KBM-7 (cell line): ENCODE results near the gene MAP4K2.

Experiments
- DNase-seq: peaks from one replicate; pipeline ENCODE4 v3.0.0-alpha.2; 2015
- in situ Hi-C: fragments of 300-500 bp; cut with MboI; formaldehyde crosslinking; loops from 2 replicates; pipeline ENCODE4 v1.14.3; 2020; ENCODE audit warnings: low sequenced_read_pairs, low pct_unique_long_range_greater_than_20kb, mixed read lengths

MAP4K2 gene

DNA sequence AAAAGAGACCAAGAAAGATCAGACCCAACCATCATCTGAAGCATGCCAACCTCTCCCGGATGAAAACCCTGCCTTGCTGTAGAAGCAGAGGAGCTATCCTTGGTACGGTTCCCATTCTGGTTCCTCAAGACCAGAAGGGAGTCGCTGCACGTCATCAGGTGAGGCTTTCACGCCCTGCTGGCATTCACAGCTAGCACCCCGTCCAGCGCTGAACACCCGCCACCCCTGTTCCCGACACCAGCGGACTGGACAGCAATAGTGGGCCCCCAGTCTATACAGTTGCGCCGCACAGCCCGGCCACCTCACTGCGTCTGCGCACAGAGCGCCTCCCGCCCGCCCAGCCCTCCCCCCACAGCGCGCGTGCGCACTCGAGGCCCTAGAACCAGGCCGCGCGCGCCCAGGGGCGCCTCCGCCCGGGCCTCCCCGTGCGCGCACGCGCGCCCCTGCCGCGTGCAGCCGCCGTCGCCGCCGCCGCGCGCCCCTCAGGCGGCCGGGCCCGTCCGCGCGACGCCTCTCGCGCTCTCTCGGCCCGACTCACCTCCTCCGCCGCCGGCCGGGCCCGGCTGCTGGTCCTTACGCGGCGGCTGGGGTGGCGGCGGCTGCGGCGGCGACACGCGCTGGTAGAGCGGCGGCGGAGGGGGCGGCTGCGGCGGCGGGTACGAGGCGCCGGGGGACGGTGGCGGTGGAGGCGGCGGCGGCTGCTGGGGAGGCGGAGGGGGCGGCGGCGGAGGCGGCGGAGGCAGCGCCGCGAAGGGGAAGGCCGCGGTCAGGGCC is 25.4 kb downstream of the MAP4K2 start:
- peak; percentile 70 for DNase-seq
- in situ Hi-C loops: no loop called here

DNA sequence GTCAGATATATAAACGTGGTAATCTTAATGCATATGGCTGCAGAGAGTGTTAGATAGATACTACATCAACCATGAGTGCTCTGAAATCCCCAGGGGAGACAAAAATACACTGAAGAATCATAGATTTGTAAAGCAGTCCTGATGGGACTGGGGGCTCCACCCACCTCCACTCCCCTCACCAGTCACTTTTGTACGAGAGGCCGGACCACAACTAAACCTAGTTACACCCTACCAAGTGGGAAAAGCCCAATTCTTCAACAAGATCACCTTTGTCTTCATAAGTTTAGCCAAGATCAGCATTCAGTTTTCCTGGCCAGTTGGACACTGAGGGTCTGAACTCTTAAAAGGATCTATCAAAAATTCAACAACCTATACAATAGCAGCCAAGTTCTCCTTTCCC is 26.1 kb downstream of the MAP4K2 start:
- in situ Hi-C loops: no loop called here
- DNase-seq: no peak

DNA sequence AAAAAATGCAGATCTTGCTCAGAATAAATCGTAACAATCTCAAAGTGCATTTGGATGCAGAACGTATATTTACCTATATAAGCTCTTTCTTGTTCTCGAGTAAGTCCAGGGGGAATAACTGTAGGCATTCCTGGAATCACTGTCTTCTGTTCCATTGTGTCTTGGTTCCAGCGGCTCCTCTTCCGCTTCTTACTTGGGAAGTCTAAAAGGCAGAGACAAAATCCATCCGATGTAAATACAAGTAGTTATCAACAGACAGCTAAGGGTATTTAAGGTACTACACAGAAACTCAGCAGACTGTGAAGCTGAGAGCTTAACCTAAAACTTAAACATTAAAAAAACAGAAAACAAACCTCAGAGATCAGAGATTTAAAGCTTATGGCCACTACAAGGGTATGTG is 26.6 kb downstream of the MAP4K2 start:
- in situ Hi-C loops: no loop called here

DNA sequence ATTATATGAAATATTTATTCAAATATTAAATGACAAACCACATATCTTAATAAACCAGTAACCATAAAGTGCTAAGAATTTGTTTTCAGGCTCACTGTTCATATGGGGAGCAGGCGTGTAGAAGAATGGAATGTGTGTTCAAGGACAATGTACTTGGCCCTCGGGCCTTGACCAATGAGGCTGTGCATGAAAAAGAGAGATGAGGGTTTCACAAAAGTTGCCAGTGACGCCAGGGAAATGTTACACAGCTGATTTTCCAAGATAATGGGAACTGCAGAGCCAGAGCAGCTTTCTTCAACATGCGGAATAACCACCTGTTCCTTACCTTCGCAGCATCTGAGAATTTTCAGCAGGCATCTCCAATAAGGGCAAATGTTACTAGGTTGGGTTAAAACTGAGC is 28.9 kb downstream of the MAP4K2 start:
- no peak for DNase-seq
- in situ Hi-C loops: no loop called here

More for the DNA sequence above, 26.6 kb downstream of the MAP4K2 start:
- no peak for DNase-seq

GRCh38 chr11:64772303-64773018 is 30.6 kb downstream of the MAP4K2 start:
- DNase-seq: peak; percentile 30
- in situ Hi-C loops: no loop called here

DNA sequence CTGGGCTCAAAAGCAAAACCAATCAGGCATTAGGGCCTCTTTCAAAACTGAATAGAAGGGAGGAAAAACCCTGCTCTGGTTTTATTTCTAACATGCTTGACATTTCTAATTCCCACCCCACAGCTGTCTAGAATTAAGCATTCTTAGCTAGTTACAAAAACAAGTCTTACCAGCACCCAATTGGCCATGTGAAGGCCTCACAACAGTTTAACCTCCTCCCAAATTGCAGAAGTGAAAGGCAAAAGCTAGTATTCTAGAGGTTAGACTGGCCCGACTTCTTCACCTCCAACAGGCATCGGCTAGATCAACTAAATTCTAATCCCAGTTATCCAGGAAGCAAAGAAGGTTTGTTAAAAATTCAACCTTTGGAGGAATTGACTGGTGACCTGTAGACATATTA is 31.2 kb downstream of the MAP4K2 start:
- in situ Hi-C loops: no loop called here
- DNase-seq: no peak

DNA sequence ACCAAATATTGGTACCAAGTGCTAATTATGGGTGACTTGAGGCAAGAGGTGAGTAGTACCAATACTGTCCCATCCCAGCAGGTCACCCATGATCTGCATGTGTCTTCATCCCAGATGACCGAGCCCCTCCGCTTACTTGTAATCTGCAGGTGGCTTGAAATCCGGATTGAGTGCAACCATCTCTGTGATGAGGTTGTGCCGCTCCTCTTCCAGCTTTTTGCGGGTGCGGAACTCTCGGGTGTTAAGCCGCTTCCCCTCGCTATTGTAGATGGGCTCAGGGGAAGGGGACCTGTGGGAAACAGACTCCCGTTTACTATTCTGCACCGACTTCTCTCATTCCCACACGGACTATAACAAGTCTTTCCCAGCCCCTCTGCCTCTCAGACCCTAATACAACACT is 32.9 kb downstream of the MAP4K2 start:
- no peak for DNase-seq
- in situ Hi-C loops: no loop called here

GRCh38 chr11:64769283-64769682 is 33.7 kb downstream of the MAP4K2 start:
- in situ Hi-C loops: no loop called here
- DNase-seq: no peak

GRCh38 chr11:64768300-64768694 is 34.7 kb downstream of the MAP4K2 start:
- no peak for DNase-seq
- in situ Hi-C loops: no loop called here

DNA sequence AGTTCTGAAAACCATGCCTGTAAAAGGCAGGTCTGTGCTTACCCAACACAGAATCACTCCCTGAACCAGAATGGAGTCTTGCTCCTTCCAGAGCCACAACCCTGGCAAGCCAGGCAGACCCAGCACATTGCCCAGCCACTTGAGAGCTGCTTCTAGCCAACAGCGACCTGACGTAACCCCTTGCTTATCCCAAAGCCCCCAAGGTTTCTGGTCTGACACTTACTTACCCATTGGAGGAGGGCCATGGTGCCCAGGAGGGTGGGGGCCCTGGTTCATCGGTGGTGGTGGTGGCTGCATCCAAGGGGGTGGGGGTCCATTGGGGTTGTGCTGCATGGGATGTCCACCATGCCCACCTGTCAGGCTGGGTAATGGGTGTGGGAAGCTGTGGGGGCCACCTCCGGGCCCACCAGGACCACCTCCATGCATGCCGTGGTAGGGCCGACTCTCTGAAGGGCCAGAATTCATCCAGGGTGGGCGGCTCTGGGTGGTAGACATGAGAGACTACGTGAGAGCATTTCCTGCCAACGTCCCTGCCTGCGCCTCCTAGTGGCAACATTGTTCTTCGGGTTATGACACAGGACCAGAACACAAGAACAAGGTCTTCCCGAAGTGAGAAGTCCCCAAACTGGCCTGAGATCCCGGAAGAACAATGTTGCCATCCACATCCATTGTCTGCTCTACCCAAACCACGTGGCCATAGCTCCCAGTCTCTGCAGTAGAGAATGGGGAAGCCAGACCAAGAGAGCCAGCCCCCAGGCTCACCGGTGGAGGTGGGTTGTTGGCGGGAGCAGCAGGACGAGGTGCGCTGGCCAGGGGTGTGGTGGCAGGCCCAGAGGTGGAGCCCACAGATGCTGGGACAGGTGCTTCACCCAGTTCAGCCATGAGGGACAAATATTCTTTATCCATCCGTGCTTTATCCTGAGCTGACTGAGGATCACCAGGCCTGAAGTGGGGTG is 35.4 kb downstream of the MAP4K2 start:
- in situ Hi-C loops: no loop called here
- peak; percentile 66 for DNase-seq

DNA sequence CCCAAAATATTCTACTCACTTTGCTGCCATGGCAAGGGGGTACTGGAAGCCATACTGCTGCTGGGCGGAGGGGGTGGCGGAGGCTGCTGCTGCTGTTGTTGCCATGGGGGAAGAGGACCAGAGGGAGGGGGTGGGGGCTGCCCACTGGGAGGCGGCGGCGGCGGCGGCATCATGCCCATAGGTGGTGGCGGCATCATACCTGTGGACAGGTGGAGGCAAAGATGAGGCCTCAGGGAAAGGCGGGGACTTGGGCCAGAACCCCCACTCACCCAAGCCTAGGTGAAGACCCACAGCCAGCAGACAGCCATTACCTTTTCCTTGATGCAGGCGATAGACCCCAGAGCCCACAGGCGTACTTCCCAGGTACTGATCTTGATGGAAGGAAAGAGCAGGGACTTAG is 36.1 kb downstream of the MAP4K2 start:
- DNase-seq: no peak
- in situ Hi-C loops: no loop called here

- in situ Hi-C loops: no loop called here
Measured at GRCh38 chr11:64765851-64766665, 37.0 kb downstream of the MAP4K2 start.

DNA sequence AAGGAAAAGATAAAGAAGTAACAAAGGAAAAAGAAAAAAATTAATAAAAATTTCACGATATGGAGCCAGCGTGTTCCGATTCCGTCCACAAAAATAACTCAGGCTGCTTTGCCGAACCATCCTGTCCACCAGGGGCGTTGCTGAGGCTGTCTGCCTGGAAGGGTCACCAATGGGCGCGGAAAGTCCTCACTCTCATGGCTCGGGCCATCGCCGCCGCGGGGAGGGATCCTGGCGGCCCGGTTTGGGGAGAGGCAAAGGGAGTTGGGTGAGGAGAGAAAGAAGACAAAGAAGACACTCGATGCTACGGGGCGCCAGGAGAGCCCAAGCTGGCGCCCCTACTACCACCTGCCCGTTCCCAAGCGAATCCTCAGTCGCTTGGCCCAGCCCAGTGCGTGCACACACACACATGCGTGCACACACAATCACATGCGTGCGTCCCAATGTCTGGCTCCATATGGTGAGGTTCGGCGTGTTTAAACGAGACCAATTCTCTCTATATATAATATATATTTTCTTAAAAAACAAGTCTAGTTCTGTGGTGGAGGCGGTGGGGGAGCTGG is 37.6 kb downstream of the MAP4K2 start:
- in situ Hi-C loops: no loop called here
- DNase-seq: no peak

More at GRCh38 chr11:64765851-64766665, 37.0 kb downstream of the MAP4K2 start:
- DNase-seq: no peak

DNA sequence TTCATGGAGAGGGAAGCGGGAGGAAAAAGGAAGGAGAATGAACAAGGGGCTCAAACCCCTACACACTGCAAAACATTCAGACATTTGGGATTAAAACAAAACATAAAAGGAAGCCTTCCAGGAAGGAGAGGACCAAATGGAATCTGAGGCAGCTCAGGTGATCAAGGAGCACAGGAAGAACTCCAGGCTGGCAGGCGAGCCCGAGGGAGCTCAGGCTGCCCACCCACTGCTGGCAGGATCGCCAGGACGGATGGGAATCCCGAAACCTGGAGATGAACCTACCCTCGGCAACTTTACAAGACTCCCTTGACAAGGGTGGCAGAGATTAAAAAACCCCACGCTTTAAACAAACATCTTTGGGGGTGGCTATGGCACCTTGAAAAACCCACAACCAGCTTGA is 38.3 kb downstream of the MAP4K2 start:
- no peak for DNase-seq
- in situ Hi-C loops: no loop called here

DNA sequence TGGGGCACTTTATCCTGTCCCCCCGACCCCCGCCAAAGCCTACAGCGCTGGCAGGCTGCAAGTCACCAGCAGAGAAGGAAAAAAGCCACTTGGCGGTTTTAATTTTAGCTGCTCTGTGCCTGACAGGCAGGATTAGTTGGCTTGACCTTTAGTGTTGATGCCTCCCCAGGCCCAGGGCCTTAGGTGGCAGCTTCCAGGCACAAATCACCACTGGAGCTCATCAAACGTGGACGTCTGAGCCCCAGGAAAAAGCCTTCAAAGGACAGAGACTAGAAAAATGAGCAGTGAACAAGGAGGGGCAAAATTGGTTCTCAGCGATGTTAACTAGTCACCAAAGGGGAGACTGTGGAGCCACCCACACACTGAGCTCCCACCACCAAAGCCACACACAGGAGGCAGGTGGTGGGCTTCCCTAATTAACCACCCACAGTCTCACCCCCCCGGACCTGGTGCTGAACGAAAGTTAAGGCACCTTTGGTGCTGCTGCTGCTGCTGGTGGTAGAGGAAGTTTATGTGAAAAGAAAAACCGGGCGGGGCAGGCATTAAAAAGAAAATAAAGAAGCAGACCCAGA is 38.9 kb downstream of the MAP4K2 start:
- in situ Hi-C loops: no loop called here
- peak; percentile 66 for DNase-seq

GRCh38 chr11:64763526-64764039 is 39.4 kb downstream of the MAP4K2 start:
- DNase-seq: no peak
- in situ Hi-C loops: no loop called here

DNA sequence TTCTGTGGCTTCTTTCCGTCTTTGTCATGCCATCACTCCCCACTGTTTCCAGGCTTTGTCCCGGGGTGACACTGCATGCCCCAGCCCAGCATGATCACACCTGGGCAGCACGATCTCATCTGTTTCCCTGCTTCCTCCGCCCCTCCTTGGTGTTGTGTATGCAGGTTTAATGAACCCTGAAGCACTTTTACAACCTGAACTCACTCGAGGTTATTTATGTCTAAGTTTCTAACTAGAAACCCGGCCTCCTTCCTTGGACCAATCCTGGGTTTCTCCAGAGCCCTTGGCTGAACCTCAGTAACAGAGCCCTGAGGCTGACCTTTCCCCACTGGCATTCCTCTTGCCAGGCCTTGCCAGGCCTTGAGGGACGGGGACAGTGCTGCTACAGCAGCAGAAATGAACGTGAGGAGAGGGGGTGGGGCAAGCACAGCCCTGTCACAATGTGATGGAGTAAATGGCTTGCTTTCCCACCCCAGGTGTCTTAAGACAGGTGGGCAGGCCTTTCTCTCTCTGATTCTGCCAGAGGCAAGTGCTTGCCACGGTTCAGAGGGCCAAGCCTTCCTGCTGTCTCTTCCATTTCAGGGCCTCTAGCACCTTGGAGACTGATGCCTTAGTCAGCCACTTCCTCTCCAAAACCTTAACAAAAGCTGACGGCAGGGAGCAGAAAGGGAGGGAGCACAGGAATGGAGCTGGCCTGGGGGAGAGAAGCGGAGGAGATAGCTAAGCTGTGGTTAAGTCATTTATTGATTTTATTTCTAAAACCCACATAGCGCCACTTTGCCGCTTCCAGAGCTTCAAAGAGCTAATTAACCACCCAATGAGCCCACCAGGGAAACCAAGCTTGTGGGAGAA is 40.1 kb downstream of the MAP4K2 start:
- peak; percentile 88 for DNase-seq
- in situ Hi-C loops: no loop called here
